Adrenal gland (tissue), 12 donors: ENCODE data around the gene ID2. TPM values are rescaled to one million over a fixed set of nuclear protein-coding genes. Genes with fewer than 3 reads are reported as not detected.

ENCODE experiments used
- DNase-seq, 7 donors: peaks; one replicate each; pipeline ENCODE4 v3.0.0-alpha.2; 2019 to 2020
- H3K27ac ChIP-seq, 5 donors: fragments of 200-600 bp; sonication (generic) in 4 of 5; 1 replicate in 3 of 5; 2 replicates in 2 of 5; pipeline versions ENCODE4 v1.5.1 to v1.8.0; 2016 to 2020; ENCODE audit warnings: mild to moderate bottlenecking in 1 of 5
- H3K27me3 ChIP-seq: fragments of 200-600 bp; 2 replicates; pipeline ENCODE4 v1.8.0; 2021
- H3K36me3 ChIP-seq, 2 donors: fragments of 200-600 bp; replicated peaks in 1 of 2; 1 replicate in 1 of 2; 2 replicates in 1 of 2; pipeline versions ENCODE4 v1.5.1 to v1.8.0; 2018 to 2022
- H3K4me1 ChIP-seq, 2 donors: fragments of 200-600 bp; replicated peaks in 1 of 2; 1 replicate in 1 of 2; 2 replicates in 1 of 2; pipeline versions ENCODE4 v1.5.1 to v1.8.0; 2018 to 2021
- H3K4me3 ChIP-seq, 4 donors: fragments of 200-600 bp; sonication (generic) in 3 of 4; one replicate each; pipeline ENCODE4 v1.5.1; 2016 to 2018
- H3K9me3 ChIP-seq, 3 donors: fragments of 200-600 bp; sonication (generic) in 1 of 3; replicated peaks in 1 of 3; 1 replicate in 2 of 3; 2 replicates in 1 of 3; pipeline versions ENCODE4 v1.5.1 to v1.8.0; 2016 to 2021
- POLR2A ChIP-seq, 2 donors: fragments of 450-650 bp; IDR thresholded peaks; one replicate each; pipeline ENCODE4 v1.6.1; 2017; ENCODE audit warnings: antibody characterized with exemption in 2 of 2, mild to moderate bottlenecking in 2 of 2, moderate library complexity in 1 of 2
- WGBS, 4 donors: extraction: QIAGEN DNeasy Blood & Tissue Kit in 2 of 4; methylation state at CpG; one replicate each; pipeline versions ENCODE4 v1.1.5 to v1.1.7; 2013 to 2017; 5-methylcytosine and 5-hydroxymethylcytosine counted together
- intact Hi-C, 2 donors: fragments of 100-400 bp; cut with DNase I; formaldehyde crosslinking; loops; one replicate each; pipeline versions ENCODE4 v1.14.1 to v1.15.0; 2022 to 2023
- polyA plus RNA-seq, 3 donors: library from polyadenylated mRNA; stranded (reverse); fragments of 200-250 nt in 2 of 3; fragments of 350-450 nt in 1 of 3; fragmentation: Illumina TruSeq in 1 of 3; extraction: RNeasy Lipid Tissue Mini Kit (QIAGEN cat#74804) in 1 of 3; gene quantifications; one replicate each; pipeline ENCODE4 v1.2.3, GENCODE V29; 2013 to 2014
- total RNA-seq, 9 donors: library from RNA; depleted of rRNA in 4 of 9; stranded (reverse); fragments of >200 nt in 4 of 9; fragments of 120-200 nt in 1 of 9; fragmentation: NEBNext Ultra II Directional in 1 of 9; extraction: Animal tissue kit (Norgen Biotek cat#: 25700) in 1 of 9; gene quantifications; one replicate each; pipeline versions ENCODE4 v1.1.0 to v1.2.4, GENCODE V29; 2013 to 2023
- TF ChIP-seq, protein P1 (sequence below), 6 experiments: fragments of 450-650 bp in 4 of 6; fragments of 200-600 bp in 2 of 6; sonication (generic) in 1 of 6; IDR thresholded peaks; 1 replicate in 5 of 6; 2 replicates in 1 of 6; pipeline versions ENCODE4 v1.5.1 to v1.8.0; 2016 to 2021; ENCODE audit warnings: antibody characterized with exemption in 6 of 6, mild to moderate bottlenecking in 2 of 6, moderate library complexity in 1 of 6
- donor health status: healthy with polysubstance abuse.
- donor health status: Bipolar disorder and iron deficiency.
- donor health status: DM: yes; HTN: yes; CAD: no.
- donor health status: DM: no; HTN: no; CAD: no.
- donor health status: DM: no; HTN: no; CAD: no.
- donor health status: DM: yes; HTN: yes; CAD: no.

Gene ID2
- total and polyA plus RNA-seq, 12 donors = 80.7 to 468 (median 132) TPM

DNA sequence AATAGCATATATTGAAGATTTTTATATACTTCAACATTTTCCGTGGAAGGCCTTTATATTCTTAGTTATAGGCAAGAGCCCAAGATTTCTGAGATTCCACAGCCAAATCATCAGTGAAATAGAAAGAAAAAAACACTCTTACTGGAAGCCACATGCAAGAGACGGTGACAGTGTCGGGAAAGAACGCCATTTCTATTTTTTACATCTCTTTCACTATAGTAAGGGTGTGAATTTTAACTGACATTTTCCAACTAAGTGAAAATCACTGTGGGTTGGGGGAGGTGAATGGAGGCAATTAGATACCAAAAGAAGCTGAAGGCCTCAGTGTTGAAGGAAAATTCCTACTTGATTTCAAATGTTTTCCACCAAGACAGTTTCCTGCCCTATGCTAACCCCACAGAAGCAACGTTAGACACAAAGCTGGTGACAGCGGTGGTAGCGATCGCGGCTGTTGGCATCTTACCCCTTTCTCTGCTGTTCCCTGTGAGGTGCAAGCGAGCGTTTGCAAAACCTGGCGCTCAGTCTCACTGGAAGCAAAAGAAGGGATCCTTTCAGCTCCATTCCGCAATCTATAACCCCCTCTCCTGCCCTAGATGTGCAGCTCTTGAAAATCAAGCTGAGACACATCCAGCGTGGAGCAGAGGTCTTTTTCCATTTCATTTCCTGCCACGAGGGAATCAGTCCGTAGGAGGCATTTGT lies 20.0 kb downstream of the ID2 start:
- no peaks in the 10 kb centered on the region for H3K36me3 ChIP-seq
- H3K4me1 ChIP-seq = no peaks in the 10 kb centered on the region
- 86 to 89% (median 89%) methylated on average over 16 of the region's 16 CpGs for WGBS, 4 donors
- no peak for DNase-seq
- no peaks in the 10 kb centered on the region for H3K9me3 ChIP-seq
- intact Hi-C loops = no loop called here
- no peak overlapping the region for H3K4me3 ChIP-seq
- H3K27ac ChIP-seq = no peak overlapping the region
- no peaks in the 10 kb centered on the region for H3K27me3 ChIP-seq
- no peak for TF ChIP-seq POLR2A (IDR thresholded peaks at IDR 0.05)
- TF ChIP-seq, protein P1, sequence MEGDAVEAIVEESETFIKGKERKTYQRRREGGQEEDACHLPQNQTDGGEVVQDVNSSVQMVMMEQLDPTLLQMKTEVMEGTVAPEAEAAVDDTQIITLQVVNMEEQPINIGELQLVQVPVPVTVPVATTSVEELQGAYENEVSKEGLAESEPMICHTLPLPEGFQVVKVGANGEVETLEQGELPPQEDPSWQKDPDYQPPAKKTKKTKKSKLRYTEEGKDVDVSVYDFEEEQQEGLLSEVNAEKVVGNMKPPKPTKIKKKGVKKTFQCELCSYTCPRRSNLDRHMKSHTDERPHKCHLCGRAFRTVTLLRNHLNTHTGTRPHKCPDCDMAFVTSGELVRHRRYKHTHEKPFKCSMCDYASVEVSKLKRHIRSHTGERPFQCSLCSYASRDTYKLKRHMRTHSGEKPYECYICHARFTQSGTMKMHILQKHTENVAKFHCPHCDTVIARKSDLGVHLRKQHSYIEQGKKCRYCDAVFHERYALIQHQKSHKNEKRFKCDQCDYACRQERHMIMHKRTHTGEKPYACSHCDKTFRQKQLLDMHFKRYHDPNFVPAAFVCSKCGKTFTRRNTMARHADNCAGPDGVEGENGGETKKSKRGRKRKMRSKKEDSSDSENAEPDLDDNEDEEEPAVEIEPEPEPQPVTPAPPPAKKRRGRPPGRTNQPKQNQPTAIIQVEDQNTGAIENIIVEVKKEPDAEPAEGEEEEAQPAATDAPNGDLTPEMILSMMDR (IDR thresholded peaks at IDR 0.05) = no peak

DNA sequence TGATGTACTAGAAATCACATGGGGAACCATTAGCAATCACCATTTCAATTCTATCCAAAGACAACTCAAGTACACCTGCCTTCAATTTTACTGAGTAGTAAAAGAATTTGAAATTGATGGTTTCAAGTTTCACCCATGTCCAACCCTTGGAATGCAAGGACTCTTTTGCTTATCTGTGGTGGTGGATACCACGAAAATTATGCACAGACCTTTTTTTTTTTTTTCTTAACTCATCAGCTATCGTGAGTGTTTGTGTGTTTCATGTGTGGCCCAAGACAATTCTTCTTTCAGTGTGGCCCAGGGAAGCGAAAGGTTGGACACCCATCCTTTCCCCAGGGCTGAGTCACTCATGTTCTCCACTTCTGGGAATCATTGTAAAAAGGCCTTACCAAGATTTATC lies 23.1 kb downstream of the ID2 start:
- DNase-seq = no peak
- no peak overlapping the region for H3K4me3 ChIP-seq
- TF ChIP-seq, protein P1 (IDR thresholded peaks at IDR 0.05) = no peak
- no peak for TF ChIP-seq POLR2A (IDR thresholded peaks at IDR 0.05)
- no peaks in the 10 kb centered on the region for H3K9me3 ChIP-seq
- H3K27ac ChIP-seq = no peak overlapping the region
- no peaks in the 10 kb centered on the region for H3K4me1 ChIP-seq
- no peaks in the 10 kb centered on the region for H3K36me3 ChIP-seq
- no peaks in the 10 kb centered on the region for H3K27me3 ChIP-seq
- intact Hi-C loops = no loop called here
- WGBS, 4 donors = 60 to 73% (median 64%) methylated on average over 3 of the region's 3 CpGs

DNA sequence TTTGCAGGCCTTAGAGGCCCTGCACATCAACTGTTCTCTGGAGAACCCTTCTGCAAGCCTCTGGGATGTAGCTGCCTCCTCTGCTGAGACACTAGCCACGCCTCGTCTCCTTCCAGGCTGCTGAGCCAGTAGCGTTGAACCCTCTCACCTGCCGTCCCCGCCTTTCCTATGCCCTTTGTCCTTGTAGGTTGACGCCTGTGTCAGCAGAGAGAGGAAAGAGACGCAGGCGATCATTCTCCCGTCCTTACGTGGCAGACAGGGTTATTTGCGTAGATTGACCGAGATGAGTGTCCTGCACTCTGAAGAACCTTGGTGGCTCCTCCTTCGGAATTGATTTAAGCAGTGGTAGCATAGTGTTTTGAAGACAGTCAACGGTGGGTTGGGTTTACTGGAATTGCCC lies 27.8 kb downstream of the ID2 start:
- Histone ChIP-seq H3K4me1 (no peaks in the 10 kb centered on the region), H3K27ac (no peak overlapping the region), H3K9me3 (no peaks in the 10 kb centered on the region), H3K36me3 (no peaks in the 10 kb centered on the region), H3K27me3 (no peaks in the 10 kb centered on the region), H3K4me3 (no peak overlapping the region)
- intact Hi-C loops = no loop called here
- no peak for TF ChIP-seq POLR2A (IDR thresholded peaks at IDR 0.05)
- TF ChIP-seq, protein P1 (IDR thresholded peaks at IDR 0.05) = no peak
- 83 to 90% (median 89%) methylated on average over 14 of the region's 14 CpGs for WGBS, 4 donors
- DNase-seq = no peak

DNA sequence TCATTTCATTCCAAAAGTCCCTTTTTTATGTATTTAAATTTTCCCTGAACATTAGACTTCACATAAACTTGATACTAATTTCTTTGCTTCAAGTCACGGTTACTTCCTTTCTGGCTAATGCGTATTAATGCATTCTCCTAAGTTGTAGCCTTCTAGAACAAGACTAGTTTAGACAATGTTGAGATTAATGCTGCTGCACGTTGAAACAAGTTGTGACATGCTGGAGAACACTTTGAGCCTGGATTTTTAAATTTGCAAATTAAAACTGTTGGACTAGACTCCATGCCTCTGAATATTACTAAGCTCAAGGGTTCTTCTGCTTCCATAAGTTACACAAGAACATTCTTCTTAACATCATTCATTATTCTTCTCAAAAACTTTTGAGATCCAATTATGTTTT lies 29.1 kb downstream of the ID2 start:
- 75 to 88% (median 82%) methylated on average over 3 of the region's 3 CpGs for WGBS, 4 donors
- no peaks in the 10 kb centered on the region for H3K9me3 ChIP-seq
- no peak overlapping the region for H3K27ac ChIP-seq
- H3K36me3 ChIP-seq = no peaks in the 10 kb centered on the region
- no peaks in the 10 kb centered on the region for H3K4me1 ChIP-seq
- no peak for TF ChIP-seq POLR2A (IDR thresholded peaks at IDR 0.05)
- no peak for DNase-seq
- no peak overlapping the region for H3K4me3 ChIP-seq
- intact Hi-C loops = no loop called here
- H3K27me3 ChIP-seq = no peaks in the 10 kb centered on the region

DNA sequence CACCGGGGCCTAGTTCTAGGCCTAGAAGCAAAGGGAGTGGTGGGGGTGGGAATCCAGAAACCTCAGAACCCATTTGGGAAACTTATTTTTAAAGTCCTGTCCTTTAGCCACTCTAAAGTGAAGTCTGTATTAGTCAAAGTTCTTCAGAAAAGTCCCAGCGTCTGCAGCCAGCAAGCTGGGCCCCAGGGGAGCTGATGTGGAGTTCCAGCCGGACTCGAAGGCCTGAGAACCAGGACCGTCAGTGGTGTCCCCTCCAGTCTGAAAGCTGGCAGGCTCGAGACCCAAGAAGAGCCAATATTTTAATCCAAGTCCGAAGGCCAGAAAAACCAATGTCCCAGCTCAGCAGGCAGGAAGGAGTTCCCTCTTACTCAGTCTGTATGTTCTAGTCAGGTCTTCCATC lies 32.4 kb downstream of the ID2 start:
- no peak for TF ChIP-seq POLR2A (IDR thresholded peaks at IDR 0.05)
- TF ChIP-seq, protein P1 (IDR thresholded peaks at IDR 0.05) = no peak
- Histone ChIP-seq H3K9me3 (no peaks in the 10 kb centered on the region), H3K36me3 (no peaks in the 10 kb centered on the region), H3K27me3 (no peaks in the 10 kb centered on the region), H3K4me1 (no peaks in the 10 kb centered on the region), H3K27ac (no peak overlapping the region), H3K4me3 (no peak overlapping the region)
- intact Hi-C loops = no loop called here
- 87 to 93% (median 89%) methylated on average over 5 to 7 of the region's 7 CpGs for WGBS, 4 donors
- no peak for DNase-seq
